Measurements from ENCODE around the gene ERFL.

ERFL gene

DNA sequence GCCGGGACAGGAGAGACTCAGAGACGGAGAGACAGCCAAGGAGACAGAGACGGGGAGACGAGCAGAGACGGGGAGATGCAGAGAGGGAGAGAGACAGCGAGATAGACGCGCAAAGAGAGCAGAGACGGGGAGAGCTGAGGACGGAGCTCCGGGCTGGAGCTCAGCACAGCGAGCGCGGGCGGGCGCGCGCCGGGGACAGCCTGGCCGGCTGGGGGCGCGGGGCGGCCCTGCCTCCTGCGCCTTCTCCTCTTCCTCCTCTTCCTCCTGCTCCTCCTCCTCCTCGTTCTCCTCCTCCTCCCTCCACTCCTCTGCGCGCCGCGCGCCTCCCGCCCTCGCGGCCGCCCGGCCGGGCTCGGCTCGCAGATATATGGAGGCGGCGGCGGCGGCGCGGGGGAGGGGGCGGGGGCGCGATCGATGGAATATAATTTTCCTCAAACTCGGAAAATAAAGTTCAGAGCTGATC is at the start of gene ERFL:
TSS of gene ERFL (minus strand) at position 229 of the 463 bp plus-strand sequence. CDS start 15,530 bp downstream, outside the sequence.
- no peak for DNase-seq (ENCODE audit: low spot score)

DNA sequence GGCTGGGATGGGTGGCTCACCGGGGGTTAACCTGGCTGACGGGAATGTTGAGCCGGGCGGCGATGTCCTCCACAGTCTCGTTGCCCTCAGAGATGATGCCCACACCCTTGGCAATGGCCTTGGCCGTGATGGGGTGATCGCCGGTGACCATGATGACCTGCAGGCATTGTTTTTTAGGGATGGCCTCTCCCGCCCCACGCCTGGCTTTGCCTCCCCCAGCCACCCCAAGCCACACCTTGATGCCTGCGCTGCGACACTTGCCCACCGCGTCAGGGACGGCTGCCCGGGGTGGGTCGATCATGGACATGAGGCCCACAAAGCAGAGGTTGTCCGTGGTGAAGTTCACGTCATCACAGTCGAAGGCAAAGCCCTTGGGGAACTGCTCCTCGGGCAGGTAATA is 49.7 kb upstream of the ERFL start:
- no peak for DNase-seq (ENCODE audit: low spot score)

DNA sequence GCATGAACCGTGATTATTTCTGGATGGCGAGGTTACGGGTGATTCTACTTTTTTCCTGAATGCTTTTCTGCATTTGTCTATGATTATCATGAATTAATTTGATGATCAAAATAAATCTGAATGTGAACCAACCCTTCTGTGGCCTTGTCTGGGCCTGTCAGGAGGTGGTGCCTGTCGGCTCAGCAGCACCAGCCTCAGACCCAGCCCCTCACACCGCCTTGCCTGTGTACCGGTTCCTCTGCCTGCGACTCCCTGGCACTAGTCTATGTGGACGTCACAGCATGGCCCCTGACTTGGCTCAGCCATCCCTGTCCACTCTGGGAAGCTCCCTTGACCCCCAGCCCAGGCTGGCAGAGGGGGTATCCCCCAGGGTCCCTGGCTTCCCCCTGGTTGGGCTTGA is 46.4 kb upstream of the ERFL start:
- no peak for DNase-seq (ENCODE audit: low spot score)

DNA sequence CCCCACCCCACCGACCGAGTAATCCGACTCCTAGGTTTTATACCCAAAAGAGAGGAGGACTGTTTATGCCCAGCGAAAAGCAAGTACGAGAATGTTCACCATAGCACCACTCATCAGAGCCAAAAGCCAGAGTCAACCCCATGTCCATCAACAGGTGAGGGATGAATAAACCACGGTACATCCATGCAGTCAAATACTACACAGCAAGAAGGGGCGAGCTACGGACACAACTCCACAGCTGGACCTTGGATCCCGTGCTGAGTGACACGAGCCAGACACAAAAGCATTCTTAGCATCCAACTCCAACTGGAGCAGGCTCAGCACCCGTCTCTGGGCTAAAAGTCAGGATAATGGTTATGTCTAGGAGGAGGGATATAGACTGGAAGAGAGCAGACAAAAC is 43.1 kb upstream of the ERFL start:
- DNase-seq (ENCODE audit: low spot score) = no peak

DNA sequence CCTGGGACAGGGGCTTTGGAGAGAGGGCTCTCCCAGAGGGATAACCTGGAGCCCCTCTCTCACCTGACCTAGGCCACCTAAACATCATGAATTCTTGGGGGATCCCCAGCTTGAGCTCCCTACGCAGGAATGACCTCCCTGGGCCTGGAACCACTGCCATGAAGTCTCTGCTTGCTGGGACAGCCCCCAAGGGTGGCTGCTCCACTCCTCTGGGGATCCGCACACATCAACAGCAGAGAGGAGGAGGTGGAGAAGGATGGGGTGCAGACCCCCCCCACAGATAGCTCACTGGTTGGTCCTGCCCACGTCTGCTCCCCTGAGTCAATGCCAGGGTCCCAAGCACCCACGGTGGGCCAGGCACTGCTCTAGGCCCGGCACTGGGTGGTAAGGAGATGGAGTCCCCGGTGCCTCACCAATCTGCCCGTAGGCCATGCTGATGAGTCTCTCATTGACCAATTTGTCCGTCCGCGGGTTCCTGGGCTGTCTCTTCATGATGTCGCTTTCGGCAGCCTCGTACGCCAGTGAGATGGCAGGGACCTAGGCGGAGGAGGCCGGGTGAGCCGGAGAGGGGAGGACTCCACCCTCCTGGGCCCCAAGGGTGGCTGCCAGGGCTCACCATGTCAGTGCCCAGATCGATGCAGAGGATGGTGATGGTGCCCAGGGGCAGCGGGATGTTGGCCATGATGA is 41.7 kb upstream of the ERFL start:
- DNase-seq (ENCODE audit: low spot score) = no peak

DNA sequence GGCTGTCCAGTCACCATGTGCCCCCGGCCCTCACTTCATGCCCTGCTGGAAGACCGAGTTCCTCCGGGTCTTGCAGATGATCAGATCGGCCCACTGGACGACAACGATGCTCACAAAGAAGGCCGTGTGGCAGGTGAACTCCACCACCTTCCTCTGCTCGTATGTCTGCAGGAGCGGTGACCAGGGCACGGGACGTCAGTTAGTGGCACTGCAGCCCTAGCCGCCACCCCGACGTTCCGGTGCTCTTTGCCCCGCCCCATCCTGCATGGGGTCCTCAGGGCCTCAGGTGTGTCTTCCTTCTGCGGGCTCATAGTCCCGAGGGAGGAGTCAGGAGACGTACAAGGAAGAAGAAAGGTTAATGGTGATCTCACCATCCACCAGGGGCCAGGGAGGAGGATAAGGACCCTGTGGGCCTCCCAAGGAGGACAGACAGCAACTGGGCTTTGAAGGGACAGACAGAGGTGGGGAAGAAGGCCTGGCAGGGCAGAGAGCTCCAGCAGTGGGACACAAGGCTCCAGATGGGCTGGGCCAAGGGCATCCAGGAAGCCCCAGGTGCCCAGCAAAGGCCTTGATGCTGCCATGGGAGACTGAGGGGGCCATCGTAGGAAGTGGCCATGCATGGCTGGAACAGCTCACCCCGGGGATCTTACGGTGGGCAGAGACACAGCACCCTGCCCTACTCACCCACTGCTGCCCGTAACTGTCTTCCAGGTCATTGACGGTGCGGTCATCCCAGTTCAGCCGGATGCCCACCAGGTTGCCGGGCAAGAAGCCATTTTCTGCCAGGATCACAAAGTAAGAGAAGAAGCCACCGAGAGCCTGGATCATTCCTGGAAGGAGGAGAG is 40.7 kb upstream of the ERFL start:
- DNase-seq (ENCODE audit: low spot score) = no peak

DNA sequence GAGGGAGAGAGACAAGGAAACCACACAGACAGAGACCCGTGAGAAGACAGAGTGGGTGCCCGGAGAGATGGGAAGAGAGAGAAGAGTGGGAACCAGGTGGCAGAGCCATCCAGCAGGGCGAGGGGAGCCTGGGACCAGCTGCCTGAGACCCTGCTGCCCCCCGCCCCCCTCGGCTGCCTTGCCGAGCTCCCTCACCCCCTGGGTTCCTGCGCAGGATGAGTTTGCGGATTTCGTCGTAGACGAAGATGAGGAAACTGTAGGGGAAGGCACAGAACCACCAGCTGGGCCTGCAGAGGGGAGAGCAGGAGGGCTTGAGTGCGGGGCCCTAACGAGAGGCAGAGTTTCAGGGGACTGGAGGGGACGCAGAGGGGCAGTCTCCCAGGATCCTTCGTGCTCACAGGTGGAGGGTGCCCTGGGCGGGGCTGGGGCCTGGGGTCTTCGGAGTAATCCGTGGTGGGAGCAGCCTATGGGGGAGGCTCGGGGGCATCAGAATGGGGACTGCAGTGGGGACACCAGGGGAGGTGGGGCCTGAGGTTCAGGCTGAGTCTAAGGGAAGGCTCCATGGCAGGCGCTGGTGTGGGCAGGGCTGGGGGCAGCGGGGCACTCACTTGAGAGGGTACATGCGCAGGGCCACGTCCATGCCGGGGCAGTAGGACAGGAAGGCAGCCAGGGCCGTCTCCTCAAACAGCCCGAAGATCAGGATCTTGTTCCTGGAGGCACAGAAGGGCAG is 39.0 kb upstream of the ERFL start:
- no peak for DNase-seq (ENCODE audit: low spot score)

DNA sequence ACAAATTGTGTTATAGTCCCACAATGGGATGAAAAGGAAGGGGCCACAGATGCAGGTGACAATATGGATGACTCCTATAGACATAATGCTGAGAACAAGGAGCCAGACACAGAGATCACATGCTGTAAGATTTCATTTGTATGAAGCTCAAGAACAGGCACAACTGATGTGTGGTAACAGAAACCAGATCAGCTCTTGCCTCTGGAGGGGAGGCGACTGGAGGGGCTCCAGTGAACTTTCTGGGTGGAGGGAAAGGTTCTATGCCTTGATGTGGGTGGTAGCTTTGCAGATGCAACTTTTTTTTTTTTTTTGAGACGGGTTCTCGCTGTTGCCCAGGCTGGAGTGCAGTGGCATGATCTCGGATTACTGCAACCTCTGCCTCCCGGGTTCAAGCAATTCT is 36.9 kb upstream of the ERFL start:
- DNase-seq (ENCODE audit: low spot score) = no peak

DNA sequence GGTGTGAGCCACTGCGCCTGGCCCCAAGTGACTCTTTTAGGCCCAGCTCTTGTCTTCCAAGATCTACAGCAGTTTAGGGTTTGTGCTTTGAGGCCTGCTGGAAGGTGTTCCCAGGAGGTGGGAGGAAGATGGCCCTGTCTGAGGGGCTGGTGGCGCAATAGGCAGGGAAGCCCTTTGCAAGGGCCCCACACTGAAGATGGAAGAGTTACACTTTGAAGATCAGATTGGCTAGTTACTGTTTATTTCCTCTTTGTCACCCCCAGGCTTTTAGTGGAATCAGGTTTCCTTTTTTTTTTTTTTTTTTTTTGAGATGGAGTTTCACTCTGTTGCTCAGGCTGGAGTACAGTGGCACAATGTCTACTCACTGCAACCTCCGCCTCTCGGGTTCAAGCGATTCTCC is 32.7 kb upstream of the ERFL start:
- DNase-seq (ENCODE audit: low spot score) = no peak

DNA sequence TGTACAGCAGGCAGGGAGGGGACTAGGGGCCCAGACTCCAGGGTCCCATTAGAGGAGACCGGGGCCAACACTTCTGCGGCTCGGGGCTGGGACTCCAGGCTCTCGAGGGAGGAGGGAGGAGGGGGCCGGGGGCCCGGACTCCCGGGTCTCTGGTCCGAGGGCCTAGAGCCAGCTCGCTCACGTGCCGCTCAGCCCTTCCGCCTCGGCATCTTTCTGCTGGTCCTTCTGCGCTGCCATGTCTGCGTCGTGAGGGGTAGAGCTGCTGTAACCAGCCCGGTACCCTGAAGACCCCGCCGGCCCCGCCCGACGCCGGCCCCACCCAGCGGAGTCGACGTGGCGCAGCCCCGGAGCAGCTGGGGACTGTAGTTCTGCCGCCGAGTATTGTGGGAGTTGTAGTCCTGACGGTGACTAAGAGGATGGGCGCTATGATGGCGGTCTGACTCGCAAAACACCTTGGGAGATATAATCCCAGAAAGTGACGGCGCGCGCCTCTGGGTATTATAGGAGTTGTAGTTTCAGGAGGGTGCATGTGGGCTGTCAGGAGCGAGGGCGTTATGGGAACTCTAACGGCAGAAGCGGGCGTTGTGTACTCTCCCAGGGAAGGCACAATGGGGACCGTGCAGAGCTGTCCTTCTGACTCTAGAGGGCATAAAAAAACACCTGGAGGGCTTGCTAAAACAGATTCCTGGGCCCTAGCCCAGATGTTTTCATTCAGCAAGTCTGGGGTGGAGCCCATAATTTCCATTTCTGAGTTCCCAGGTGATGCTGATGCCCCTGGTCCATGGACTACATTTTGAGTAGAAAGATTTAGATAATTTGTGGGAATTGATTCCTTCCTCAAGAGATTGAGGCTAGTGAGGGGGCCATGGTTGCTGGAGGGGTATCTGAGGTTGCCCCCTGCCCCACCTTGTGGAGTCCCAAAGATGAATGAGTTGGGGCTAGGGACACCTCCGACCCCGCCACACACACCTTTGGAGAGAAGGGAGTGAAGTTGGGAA is 31.1 kb upstream of the ERFL start, which contains the start of gene RABAC1:
TSS of gene RABAC1 (minus strand) at position 266 of the 998 bp plus-strand sequence. CDS start at position 237, 29 bp downstream.
- peak; percentile 90 for DNase-seq (ENCODE audit: low spot score)

DNA sequence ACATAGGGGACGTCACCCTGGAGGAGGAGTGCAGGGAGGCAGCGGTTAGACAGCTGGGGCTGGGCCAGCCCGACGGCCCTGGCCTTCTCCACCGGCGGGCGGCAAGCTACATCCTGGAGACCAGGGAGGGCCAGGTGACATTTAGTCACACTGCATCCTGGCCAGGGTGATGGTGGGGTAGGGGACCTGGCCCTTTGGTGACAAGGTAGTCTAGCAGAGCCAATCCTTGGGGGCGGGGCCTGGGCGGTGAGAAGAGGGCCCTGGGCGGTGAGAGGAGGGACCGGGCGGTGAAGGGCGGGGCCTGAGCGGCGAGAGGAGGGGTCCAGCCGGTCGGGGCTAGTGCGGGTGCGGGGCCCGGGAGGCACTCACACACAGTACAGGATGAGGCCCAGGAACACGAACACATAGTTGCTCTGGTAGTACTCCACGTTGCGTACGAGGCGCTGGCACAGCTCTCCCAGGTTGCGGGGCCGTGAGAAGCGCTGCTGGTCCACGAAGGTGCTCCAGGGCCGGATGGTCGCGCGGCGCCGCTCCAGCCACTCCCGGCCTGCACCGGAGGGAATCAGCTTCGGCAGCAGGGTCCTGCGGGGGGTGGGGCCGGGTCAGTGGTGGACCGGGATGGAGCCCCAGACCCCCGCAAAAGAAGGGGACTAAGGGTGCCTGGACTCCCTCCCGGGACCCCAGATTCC is 30.3 kb upstream of the ERFL start:
- DNase-seq (ENCODE audit: low spot score) = peak; percentile 76

DNA sequence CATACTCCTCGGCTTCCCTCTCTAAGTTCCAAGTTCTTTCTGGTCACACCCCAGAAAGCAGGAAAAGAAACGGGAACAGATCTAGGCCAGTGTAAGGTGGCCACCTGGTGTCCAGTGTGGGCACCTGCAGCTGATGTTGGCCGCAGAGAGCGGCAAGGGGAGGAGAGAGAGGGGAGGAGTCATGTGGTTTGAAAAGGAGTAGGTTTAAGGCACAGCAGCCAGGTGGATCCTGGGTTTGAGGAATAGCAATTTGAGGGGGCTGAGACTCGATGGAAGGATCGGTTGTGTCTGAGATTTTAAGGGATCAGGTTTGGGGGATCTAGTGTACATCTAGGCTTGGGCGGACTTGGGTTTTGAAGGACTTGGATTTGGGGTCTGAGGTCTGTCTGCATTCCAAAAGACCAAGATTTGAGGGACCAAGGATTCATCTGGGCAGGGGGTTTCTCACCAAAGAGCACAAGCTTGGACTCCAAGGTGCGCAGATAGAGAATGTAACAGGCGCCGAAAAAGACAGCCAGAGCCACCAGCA is 29.7 kb upstream of the ERFL start:
- DNase-seq (ENCODE audit: low spot score) = peak; percentile 93

DNA sequence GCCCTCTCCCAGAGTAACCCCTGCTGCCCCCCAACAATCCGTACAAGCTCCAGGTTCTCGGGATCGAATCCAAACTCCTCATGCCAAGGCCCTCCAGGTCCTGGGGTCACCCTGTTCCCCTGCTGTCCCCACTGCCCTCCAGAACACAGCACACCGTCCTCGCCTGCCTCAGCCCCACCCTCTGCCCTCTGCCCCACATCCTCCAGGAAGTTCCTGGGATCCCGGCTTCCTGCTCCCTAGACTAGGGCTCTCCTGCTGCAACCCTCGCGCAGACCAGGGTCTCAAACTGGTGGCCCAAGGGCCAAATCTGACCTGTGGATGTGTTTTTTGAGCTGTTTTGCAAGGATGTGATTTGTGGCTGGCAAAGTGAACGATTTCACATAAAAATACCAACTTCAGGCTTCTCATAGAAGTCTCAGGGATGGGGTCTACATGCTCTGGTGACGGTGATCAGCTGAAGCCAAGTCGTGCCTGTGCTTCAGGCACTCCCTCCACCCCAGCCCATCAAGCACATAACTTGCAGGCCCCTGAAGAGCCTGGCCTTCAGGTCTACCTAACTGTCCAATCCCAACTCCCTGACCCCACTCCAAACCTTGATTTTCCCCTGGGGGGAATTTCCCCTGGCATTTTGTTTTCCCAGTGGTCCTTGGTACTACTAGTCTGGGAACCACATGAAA is 29.1 kb upstream of the ERFL start:
- no peak for DNase-seq (ENCODE audit: low spot score)

DNA sequence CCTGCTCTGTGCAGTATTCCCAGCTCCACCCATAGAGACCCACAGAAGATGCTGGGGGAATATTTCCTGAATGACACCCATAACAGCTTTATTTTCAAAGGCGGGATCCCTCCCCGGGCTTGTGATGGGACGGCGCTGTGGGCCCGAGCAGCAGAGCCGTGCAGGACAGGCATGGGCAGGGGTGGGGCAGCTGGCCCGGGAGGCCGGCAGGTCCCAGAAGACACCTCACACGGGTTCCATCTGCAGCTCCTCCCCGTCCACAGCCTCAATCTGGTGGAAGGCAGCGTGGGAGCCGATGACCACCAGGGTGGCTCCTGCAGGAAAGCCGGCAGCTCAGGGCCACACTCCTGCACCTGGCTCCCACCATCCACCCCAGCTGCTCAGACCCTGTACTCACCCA is 28.4 kb upstream of the ERFL start:
- DNase-seq (ENCODE audit: low spot score) = no peak

DNA sequence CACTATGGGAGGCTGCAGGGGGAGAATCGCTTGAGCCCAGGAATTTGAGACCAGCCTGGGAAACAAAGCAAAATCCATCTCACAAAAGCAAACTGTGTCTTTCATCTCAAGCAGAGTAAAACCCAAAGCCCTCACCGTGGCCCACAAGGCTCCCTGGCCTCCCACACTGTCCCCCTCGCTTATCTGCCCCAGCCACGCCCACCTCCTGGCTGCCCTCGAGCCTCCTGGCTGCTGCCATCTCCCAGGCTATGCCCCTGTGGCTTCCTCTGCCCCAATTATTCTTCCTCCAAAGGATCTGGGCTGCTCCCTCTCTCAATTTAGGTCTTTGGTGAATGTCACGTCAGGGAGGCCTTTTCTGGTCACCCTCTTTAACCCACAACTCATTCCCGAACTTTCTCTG is 27.3 kb upstream of the ERFL start:
- no peak for DNase-seq (ENCODE audit: low spot score)

DNA sequence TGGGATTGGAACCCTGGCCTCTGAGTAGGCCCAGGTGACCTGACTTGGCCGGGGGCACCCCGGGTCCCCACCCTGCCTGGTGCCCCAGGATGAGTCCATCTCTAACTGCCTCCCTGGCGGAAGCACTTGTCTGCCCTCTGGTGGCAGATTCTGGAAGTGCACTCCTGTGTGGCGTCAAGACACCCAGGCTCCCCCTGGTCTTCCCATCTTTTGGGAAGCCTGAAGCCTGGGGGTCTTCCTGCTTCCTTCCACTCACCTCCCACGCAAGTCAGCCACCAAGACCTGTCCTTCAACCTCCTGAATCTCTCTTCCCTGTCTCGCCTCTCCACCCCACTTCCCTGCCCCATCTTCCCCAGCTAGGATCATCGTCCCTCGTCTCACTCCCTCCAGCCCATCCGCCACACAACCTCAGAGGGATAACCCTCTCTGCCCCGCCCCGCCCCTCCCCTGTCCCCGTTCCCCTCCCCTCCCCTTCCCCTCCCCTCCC is 23.5 kb upstream of the ERFL start:
- DNase-seq (ENCODE audit: low spot score) = peak; percentile 67

DNA sequence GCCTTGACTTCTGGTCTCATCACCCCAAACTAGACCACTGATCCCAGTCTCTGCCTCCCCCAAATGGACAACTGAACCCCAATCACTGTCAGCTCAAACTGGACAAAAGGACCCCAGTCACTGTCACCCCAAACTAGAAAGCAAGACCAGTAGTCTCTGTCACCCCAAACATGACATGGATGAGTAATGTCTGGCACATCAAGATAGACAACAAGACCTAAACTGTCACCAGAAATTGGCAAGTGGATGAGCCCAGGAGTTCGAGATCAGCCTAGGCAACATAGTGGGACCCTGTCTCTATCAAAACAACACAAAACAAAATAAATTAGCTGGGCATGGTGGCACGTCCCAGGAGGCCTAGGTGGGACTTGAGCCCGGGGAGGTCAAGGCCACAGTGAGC is 18.8 kb upstream of the ERFL start:
- no peak for DNase-seq (ENCODE audit: low spot score)

DNA sequence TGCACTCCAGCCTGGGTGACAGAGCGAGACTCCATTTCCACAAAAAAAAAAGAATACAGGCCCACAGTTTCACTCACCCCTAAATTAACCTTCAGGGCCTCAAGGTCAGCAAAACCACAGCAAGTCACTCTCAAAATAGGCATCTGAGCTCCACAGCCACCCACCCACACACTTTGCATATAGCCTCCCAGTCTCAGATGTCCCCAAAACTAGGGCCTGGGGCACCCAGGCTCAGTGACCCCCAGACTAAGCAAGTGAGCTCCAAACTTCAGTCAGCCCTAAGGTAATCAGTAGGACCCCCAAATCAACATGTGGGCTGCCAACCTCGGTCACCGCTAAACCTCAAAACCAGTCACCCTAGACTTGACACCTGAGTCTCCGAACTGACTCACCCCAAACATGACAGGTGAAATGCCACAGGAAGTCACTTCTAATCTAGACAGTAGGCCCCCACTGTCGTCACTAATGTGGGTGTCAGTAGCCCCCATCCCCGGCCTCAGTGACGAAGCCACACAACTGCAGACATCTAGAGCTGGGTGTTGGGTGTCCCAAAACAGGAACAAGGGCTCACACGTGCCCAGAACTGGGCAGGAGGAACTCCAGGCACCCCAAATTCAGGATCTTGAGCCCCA is 17.0 kb upstream of the ERFL start:
- no peak for DNase-seq (ENCODE audit: low spot score)

DNA sequence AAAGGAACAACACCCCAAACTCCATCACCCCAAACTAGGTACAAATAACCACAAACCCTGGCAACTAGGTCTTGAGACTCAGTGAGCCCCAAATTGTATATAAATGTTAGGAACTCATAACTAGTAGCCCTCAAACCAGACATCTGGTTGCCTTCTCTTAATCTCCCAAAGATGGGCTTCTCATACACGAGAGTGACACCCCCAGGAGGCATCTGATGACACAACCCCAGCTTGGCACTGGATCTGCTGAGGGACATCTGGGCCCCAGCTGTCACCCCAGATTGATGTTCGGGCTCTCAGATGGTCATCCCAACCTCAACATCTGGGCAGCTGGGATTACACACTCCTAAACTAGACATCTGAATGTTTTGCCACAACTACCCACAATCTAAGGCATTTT is 16.1 kb upstream of the ERFL start:
- no peak for DNase-seq (ENCODE audit: low spot score)
